Thyroid gland (tissue), 4 donors: ENCODE results near the gene VAT1L.

ENCODE experiments used
- POLR2A ChIP-seq, 2 donors: fragments of 450-650 bp; IDR thresholded peaks; one replicate each; pipeline ENCODE4 v1.6.1; 2017; ENCODE audit warnings: antibody characterized with exemption in 2 of 2, mild to moderate bottlenecking in 2 of 2, moderate library complexity in 1 of 2
- TF ChIP-seq, protein P1 (sequence below), 6 experiments: fragments of 200-600 bp in 3 of 6; fragments of 450-650 bp in 3 of 6; sonication (generic) in 3 of 6; IDR thresholded peaks; one replicate each; pipeline ENCODE4 v1.5.1; 2016 to 2019; ENCODE audit warnings: antibody characterized with exemption in 6 of 6, mild to moderate bottlenecking in 2 of 6, inconsistent platforms in 1 of 6, moderate library complexity in 1 of 6

DNA sequence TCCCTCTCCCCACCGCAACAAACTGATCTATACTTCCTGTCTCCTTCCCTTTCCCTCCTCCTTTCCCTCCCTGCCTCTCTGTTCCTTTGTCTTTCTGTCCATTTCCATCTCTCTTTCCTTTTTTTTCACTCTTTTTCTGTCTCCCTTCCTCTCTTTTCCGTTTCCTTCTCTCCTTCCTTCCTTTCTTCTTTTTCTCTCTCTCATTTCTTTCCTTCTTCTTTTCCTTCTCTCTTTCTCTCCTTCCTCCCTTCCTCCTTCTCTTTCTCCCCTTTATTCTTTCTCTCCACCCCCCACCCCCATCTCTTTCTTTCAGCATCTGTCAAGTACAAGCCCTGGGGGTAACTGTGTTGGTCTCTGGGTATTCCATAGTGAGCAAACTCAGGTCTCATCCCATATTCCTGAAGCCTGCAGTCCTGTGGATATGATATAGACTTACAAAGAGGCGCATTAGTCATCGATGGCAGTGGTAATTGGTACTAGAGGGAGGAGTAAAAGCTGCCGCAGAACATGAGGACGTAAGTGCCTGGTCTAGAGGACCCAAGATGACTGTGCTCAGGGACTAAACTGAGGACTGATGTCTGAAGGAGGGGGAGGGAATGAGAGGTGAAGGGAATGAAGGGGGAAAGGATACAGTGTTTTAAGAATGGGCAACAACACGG is 50.4 kb downstream of the VAT1L start:
- TF ChIP-seq, protein P1, sequence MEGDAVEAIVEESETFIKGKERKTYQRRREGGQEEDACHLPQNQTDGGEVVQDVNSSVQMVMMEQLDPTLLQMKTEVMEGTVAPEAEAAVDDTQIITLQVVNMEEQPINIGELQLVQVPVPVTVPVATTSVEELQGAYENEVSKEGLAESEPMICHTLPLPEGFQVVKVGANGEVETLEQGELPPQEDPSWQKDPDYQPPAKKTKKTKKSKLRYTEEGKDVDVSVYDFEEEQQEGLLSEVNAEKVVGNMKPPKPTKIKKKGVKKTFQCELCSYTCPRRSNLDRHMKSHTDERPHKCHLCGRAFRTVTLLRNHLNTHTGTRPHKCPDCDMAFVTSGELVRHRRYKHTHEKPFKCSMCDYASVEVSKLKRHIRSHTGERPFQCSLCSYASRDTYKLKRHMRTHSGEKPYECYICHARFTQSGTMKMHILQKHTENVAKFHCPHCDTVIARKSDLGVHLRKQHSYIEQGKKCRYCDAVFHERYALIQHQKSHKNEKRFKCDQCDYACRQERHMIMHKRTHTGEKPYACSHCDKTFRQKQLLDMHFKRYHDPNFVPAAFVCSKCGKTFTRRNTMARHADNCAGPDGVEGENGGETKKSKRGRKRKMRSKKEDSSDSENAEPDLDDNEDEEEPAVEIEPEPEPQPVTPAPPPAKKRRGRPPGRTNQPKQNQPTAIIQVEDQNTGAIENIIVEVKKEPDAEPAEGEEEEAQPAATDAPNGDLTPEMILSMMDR (IDR thresholded peaks at IDR 0.05): no peak
- no peak for TF ChIP-seq POLR2A (IDR thresholded peaks at IDR 0.05)
